GM18517 (cell line): Measurements from ENCODE around the gene TSHZ2.

Experiments
- ATAC-seq: cut with Tn5 transposase; IDR thresholded peaks from one replicate; pipeline ENCODE4 v1.9.1; 2021; ENCODE audit warnings: mild to moderate bottlenecking, moderate library complexity; ENCODE audit not compliant: unreplicated experiment

The TSHZ2 gene

GRCh38 chr20:53190225-53190624, 218.1 kb downstream of the TSHZ2 start:
- ATAC-seq, result no peak

- no peak for ATAC-seq
Measured at GRCh38 chr20:53191957-53192356, 219.8 kb downstream of the TSHZ2 start.

- ATAC-seq, result no peak
Measured at GRCh38 chr20:53194306-53195290, 222.4 kb downstream of the TSHZ2 start.

- ATAC-seq, result no peak
Measured at GRCh38 chr20:53195876-53196610, 223.9 kb downstream of the TSHZ2 start.

- no peak for ATAC-seq
Measured at GRCh38 chr20:53201588-53201987, 229.4 kb downstream of the TSHZ2 start.

- ATAC-seq, result no peak
Measured at GRCh38 chr20:53202777-53203176, 230.6 kb downstream of the TSHZ2 start.

- no peak for ATAC-seq
Measured at GRCh38 chr20:53205046-53205445, 232.9 kb downstream of the TSHZ2 start.

GRCh38 chr20:53208110-53208832, 236.1 kb downstream of the TSHZ2 start:
- no peak for ATAC-seq

- ATAC-seq, result no peak
Measured at GRCh38 chr20:53210041-53210440, 237.9 kb downstream of the TSHZ2 start.

GRCh38 chr20:53210931-53211330, 238.8 kb downstream of the TSHZ2 start:
- no peak for ATAC-seq

GRCh38 chr20:53212018-53212417, 239.9 kb downstream of the TSHZ2 start:
- ATAC-seq, result no peak

GRCh38 chr20:53214392-53214791, 242.2 kb downstream of the TSHZ2 start:
- ATAC-seq, result no peak

GRCh38 chr20:53215166-53215565, 243.0 kb downstream of the TSHZ2 start:
- ATAC-seq, result no peak

GRCh38 chr20:53216478-53216855, 244.3 kb downstream of the TSHZ2 start:
- ATAC-seq, result no peak

- ATAC-seq, result no peak
Measured at GRCh38 chr20:53216856-53217576, 244.9 kb downstream of the TSHZ2 start.

GRCh38 chr20:53220482-53221307, 248.5 kb downstream of the TSHZ2 start:
- ATAC-seq, result no peak

GRCh38 chr20:53221731-53222130, 249.6 kb downstream of the TSHZ2 start:
- no peak for ATAC-seq

GRCh38 chr20:53222416-53222815, 250.3 kb downstream of the TSHZ2 start:
- no peak for ATAC-seq

- ATAC-seq, result no peak
Measured at GRCh38 chr20:53222932-53223331, 250.8 kb downstream of the TSHZ2 start.
